Heart left ventricle (tissue), 13 donors: ENCODE measurements around the gene XK.

Source experiments
- CTCF ChIP-seq, 12 donors: fragments of 200-600 bp; sonication (generic) in 4 of 12; IDR thresholded peaks; one replicate each; pipeline versions ENCODE4 v1.5.0 to v1.8.0; 2018 to 2022; ENCODE audit warnings: antibody characterized with exemption in 12 of 12, mild to moderate bottlenecking in 5 of 12
- POLR2A ChIP-seq, 2 donors: fragments of 450-650 bp; IDR thresholded peaks; one replicate each; pipeline ENCODE4 v1.6.1; 2017; ENCODE audit warnings: antibody characterized with exemption in 2 of 2, mild to moderate bottlenecking in 2 of 2, moderate library complexity in 2 of 2
- donor health status: ischemic (EF 13 %, LVEDD 7.1; RV severe dilation, severe dysfunction).
- donor health status: DM: no; HTN: yes; CAD: no.
- donor health status: DM: no; HTN: no; CAD: no.
- donor health status: ischemic (EF 25% LVEDD 6.9; RV normal size, moderate dysfunction).
- donor health status: ischemic (EF 25% LVEDD 5.7; RV mildly dilated, moderate dysfunction).
- donor health status: ischemic (EF 35%, LVEDD 5.7; RV mildly dilated, moderate dysfunction).
- donor health status: nonischemic (EF 11% LVEDD 7.7; RV severe dilation, severe dysfunction).
- donor health status: DM: yes; HTN: yes; CAD: no.
- donor health status: PGD.
- donor health status: ischemic (EF 29% LVEDD 5.4; RV normal size, mild dysfunction).
- donor health status: nonischemic (EF 23%, LVEDD 6.1; RV moderate dilation, normal function).

- TF ChIP-seq CTCF (IDR thresholded peaks at IDR 0.05), result no peak
- no peak for TF ChIP-seq POLR2A (IDR thresholded peaks at IDR 0.05)
Observed at GRCh38 chrX:37672563-37672962, 13.0 kb upstream of the XK start.
